ENCODE measurements around the gene THSD4.

Gene THSD4

GRCh38 chr15:71586463-71586862 lies 471.2 kb downstream of the THSD4 start:
- H3K4me3 ChIP-seq (ENCODE audit: low read length, poor library complexity, severe bottlenecking): no peak overlapping the region
- no peaks in the 10 kb centered on the region for H3K27me3 ChIP-seq (ENCODE audit: insufficient read depth, low read length, poor library complexity, severe bottlenecking)
- TF ChIP-seq EZH2phosphoT487 (IDR thresholded peaks at IDR 0.05; ENCODE audit: borderline replicate concordance): no peak
- no peak for TF ChIP-seq CTCF (conservative IDR thresholded peaks at IDR 0.05; ENCODE audit: low read length)
- no peaks in the 10 kb centered on the region for H3K9me2 ChIP-seq (replicated peaks; ENCODE audit: low read depth, low read length)
- no peak overlapping the region for H3K4me2 ChIP-seq (ENCODE audit: low read depth, low read length, poor library complexity, severe bottlenecking)
- no peaks in the 10 kb centered on the region for H3K79me2 ChIP-seq (ENCODE audit: insufficient read depth, low read length)
- no peaks in the 10 kb centered on the region for H3K36me3 ChIP-seq (ENCODE audit: insufficient read depth, low read length)
- no peak overlapping the region for H3K9ac ChIP-seq (ENCODE audit: low read depth, low read length, poor library complexity, severe bottlenecking)
- no peaks in the 10 kb centered on the region for H3K4me1 ChIP-seq (ENCODE audit: insufficient read depth, low read length, poor library complexity, severe bottlenecking)
- no peaks in the 10 kb centered on the region for H3F3A ChIP-seq (ENCODE audit: low read depth)
- no peak overlapping the region for H2AFZ ChIP-seq (ENCODE audit: low read length)
- H3K9me3 ChIP-seq (ENCODE audit: insufficient read depth, low read depth, low read length): peaks cover 3% of the 10 kb centered on the region; the same call in 1 of the 2 replicates
- no peaks in the 10 kb centered on the region for H4K20me1 ChIP-seq (ENCODE audit: insufficient read depth, low read length, poor library complexity, severe bottlenecking)

GRCh38 chr15:71588746-71589145 lies 473.5 kb downstream of the THSD4 start:
- no peaks in the 10 kb centered on the region for H3K4me1 ChIP-seq (ENCODE audit: insufficient read depth, low read length, poor library complexity, severe bottlenecking)
- H3F3A ChIP-seq (ENCODE audit: low read depth): no peaks in the 10 kb centered on the region
- H3K9me2 ChIP-seq (replicated peaks; ENCODE audit: low read depth, low read length): no peaks in the 10 kb centered on the region
- no peak overlapping the region for H2AFZ ChIP-seq (ENCODE audit: low read length)
- H3K4me2 ChIP-seq (ENCODE audit: low read depth, low read length, poor library complexity, severe bottlenecking): no peak overlapping the region
- no peaks in the 10 kb centered on the region for H3K27me3 ChIP-seq (ENCODE audit: insufficient read depth, low read length, poor library complexity, severe bottlenecking)
- H3K9ac ChIP-seq (ENCODE audit: low read depth, low read length, poor library complexity, severe bottlenecking): no peak overlapping the region
- no peak overlapping the region for H3K4me3 ChIP-seq (ENCODE audit: low read length, poor library complexity, severe bottlenecking)
- no peaks in the 10 kb centered on the region for H3K36me3 ChIP-seq (ENCODE audit: insufficient read depth, low read length)
- no peaks in the 10 kb centered on the region for H4K20me1 ChIP-seq (ENCODE audit: insufficient read depth, low read length, poor library complexity, severe bottlenecking)
- no peaks in the 10 kb centered on the region for H3K79me2 ChIP-seq (ENCODE audit: insufficient read depth, low read length)
- TF ChIP-seq CTCF (conservative IDR thresholded peaks at IDR 0.05; ENCODE audit: low read length) (no peak), EZH2phosphoT487 (IDR thresholded peaks at IDR 0.05; ENCODE audit: borderline replicate concordance) (no peak)
- H3K9me3 ChIP-seq (ENCODE audit: insufficient read depth, low read depth, low read length): peaks cover 3% of the 10 kb centered on the region; the same call in 1 of the 2 replicates

GRCh38 chr15:71591057-71591456 lies 475.8 kb downstream of the THSD4 start:
- Histone ChIP-seq H3K9me3 (ENCODE audit: insufficient read depth, low read depth, low read length) (no peaks in the 10 kb centered on the region), H3K79me2 (ENCODE audit: insufficient read depth, low read length) (no peaks in the 10 kb centered on the region), H3K4me2 (ENCODE audit: low read depth, low read length, poor library complexity, severe bottlenecking) (no peak overlapping the region), H2AFZ (ENCODE audit: low read length) (no peak overlapping the region), H4K20me1 (ENCODE audit: insufficient read depth, low read length, poor library complexity, severe bottlenecking) (no peaks in the 10 kb centered on the region), H3K4me3 (ENCODE audit: low read length, poor library complexity, severe bottlenecking) (no peak overlapping the region), H3F3A (ENCODE audit: low read depth) (no peaks in the 10 kb centered on the region), H3K4me1 (ENCODE audit: insufficient read depth, low read length, poor library complexity, severe bottlenecking) (no peaks in the 10 kb centered on the region), H3K9me2 (replicated peaks; ENCODE audit: low read depth, low read length) (no peaks in the 10 kb centered on the region), H3K36me3 (ENCODE audit: insufficient read depth, low read length) (no peaks in the 10 kb centered on the region), H3K9ac (ENCODE audit: low read depth, low read length, poor library complexity, severe bottlenecking) (no peak overlapping the region), H3K27me3 (ENCODE audit: insufficient read depth, low read length, poor library complexity, severe bottlenecking) (no peaks in the 10 kb centered on the region)
- TF ChIP-seq CTCF (conservative IDR thresholded peaks at IDR 0.05; ENCODE audit: low read length) (peak; percentile 16; the same call in 1 of the 2 replicates), EZH2phosphoT487 (IDR thresholded peaks at IDR 0.05; ENCODE audit: borderline replicate concordance) (no peak)

Data from Loucy (cell line).